HEK293 (cell line): Measurements from ENCODE around the gene TMIE.
A peak's percentile ranks its signal among the peaks of the same experiment; 100 is the strongest.

Experiments used
- BCL6B ChIP-seq: fragments of 450-650 bp; formaldehyde crosslinking; IDR thresholded peaks from 2 replicates; pipeline ENCODE4 v1.5.1; 2017; ENCODE audit warnings: missing biosample characterization, missing genetic modification characterization
- KLF16 ChIP-seq: fragments of 450-650 bp; formaldehyde crosslinking; IDR thresholded peaks from 2 replicates; pipeline ENCODE4 v1.5.1; 2017; ENCODE audit warnings: missing biosample characterization, missing genetic modification characterization
- KLF8 ChIP-seq: fragments of 450-650 bp; formaldehyde crosslinking; IDR thresholded peaks from 2 replicates; pipeline ENCODE4 v1.5.1; 2016; ENCODE audit warnings: missing biosample characterization, missing genetic modification characterization
- MZF1 ChIP-seq: fragments of 450-650 bp; formaldehyde crosslinking; IDR thresholded peaks from 2 replicates; pipeline ENCODE4 v1.5.1; 2017; ENCODE audit warnings: missing biosample characterization, missing genetic modification characterization, borderline replicate concordance
- SALL2 ChIP-seq: fragments of 450-650 bp; formaldehyde crosslinking; IDR thresholded peaks from 2 replicates; pipeline ENCODE4 v1.5.0; 2017; ENCODE audit warnings: missing biosample characterization, mild to moderate bottlenecking, missing genetic modification characterization, borderline replicate concordance
- SP2 ChIP-seq: fragments of 450-650 bp; formaldehyde crosslinking; IDR thresholded peaks from 2 replicates; pipeline ENCODE4 v1.5.1; 2016; ENCODE audit warnings: missing biosample characterization, missing genetic modification characterization
- TSHZ1 ChIP-seq: fragments of 450-650 bp; formaldehyde crosslinking; IDR thresholded peaks from 2 replicates; pipeline ENCODE4 v1.5.1; 2016; ENCODE audit warnings: missing biosample characterization, missing genetic modification characterization, borderline replicate concordance
- WT1 ChIP-seq: fragments of 450-650 bp; formaldehyde crosslinking; IDR thresholded peaks from 2 replicates; pipeline ENCODE4 v1.5.1; 2016; ENCODE audit warnings: missing biosample characterization, missing genetic modification characterization
- YY1 ChIP-seq: fragments of 450-650 bp; formaldehyde crosslinking; IDR thresholded peaks from 2 replicates; pipeline ENCODE4 v1.5.1; 2018; ENCODE audit warnings: missing biosample characterization, missing genetic modification characterization
- ZBTB21 ChIP-seq: fragments of 450-650 bp; formaldehyde crosslinking; IDR thresholded peaks from 2 replicates; pipeline ENCODE4 v1.5.1; 2017; ENCODE audit warnings: missing biosample characterization, missing genetic modification characterization
- ZBTB8A ChIP-seq: fragments of 450-650 bp; formaldehyde crosslinking; IDR thresholded peaks from 2 replicates; pipeline ENCODE4 v1.5.1; 2016; ENCODE audit warnings: missing biosample characterization, missing genetic modification characterization
- ZEB2 ChIP-seq: fragments of 450-650 bp; formaldehyde crosslinking; IDR thresholded peaks from 2 replicates; pipeline ENCODE4 v1.5.1; 2016; ENCODE audit warnings: missing biosample characterization, missing genetic modification characterization
- ZNF10 ChIP-seq: fragments of 450-650 bp; formaldehyde crosslinking; IDR thresholded peaks from 2 replicates; pipeline ENCODE4 v1.5.1; 2017; ENCODE audit warnings: missing biosample characterization, missing genetic modification characterization
- ZNF148 ChIP-seq: fragments of 450-650 bp; formaldehyde crosslinking; IDR thresholded peaks from 2 replicates; pipeline ENCODE4 v1.5.0; 2017; ENCODE audit warnings: missing biosample characterization, missing genetic modification characterization, borderline replicate concordance
- ZNF157 ChIP-seq: fragments of 450-650 bp; formaldehyde crosslinking; IDR thresholded peaks from 2 replicates; pipeline ENCODE4 v1.5.1; 2016; ENCODE audit warnings: missing biosample characterization, missing genetic modification characterization
- ZNF19 ChIP-seq: fragments of 450-650 bp; formaldehyde crosslinking; IDR thresholded peaks from 2 replicates; pipeline ENCODE4; 2016; ENCODE audit warnings: missing biosample characterization, missing genetic modification characterization, low read depth
- ZNF23 ChIP-seq: fragments of 450-650 bp; formaldehyde crosslinking; IDR thresholded peaks from 2 replicates; pipeline ENCODE4 v1.5.1; 2016; ENCODE audit warnings: missing biosample characterization, missing genetic modification characterization, borderline replicate concordance
- ZNF248 ChIP-seq: fragments of 450-650 bp; formaldehyde crosslinking; IDR thresholded peaks from 2 replicates; pipeline ENCODE4 v1.5.1; 2017; ENCODE audit warnings: missing biosample characterization, missing genetic modification characterization
- ZNF433 ChIP-seq: fragments of 450-650 bp; formaldehyde crosslinking; IDR thresholded peaks from 2 replicates; pipeline ENCODE4 v1.5.1; 2016; ENCODE audit warnings: missing biosample characterization, missing genetic modification characterization, low read depth
- ZNF48 ChIP-seq: fragments of 450-650 bp; formaldehyde crosslinking; IDR thresholded peaks from 2 replicates; pipeline ENCODE4 v1.5.1; 2016; ENCODE audit warnings: missing biosample characterization, missing genetic modification characterization
- ZNF488 ChIP-seq: fragments of 450-650 bp; formaldehyde crosslinking; IDR thresholded peaks from 2 replicates; pipeline ENCODE4 v1.5.1; 2016; ENCODE audit warnings: missing biosample characterization, missing genetic modification characterization
- ZNF501 ChIP-seq: fragments of 450-650 bp; formaldehyde crosslinking; IDR thresholded peaks from 2 replicates; pipeline ENCODE4 v1.5.1; 2016; ENCODE audit warnings: missing biosample characterization, missing genetic modification characterization
- ZNF510 ChIP-seq: fragments of 450-650 bp; formaldehyde crosslinking; IDR thresholded peaks from 2 replicates; pipeline ENCODE4 v1.5.1; 2018; ENCODE audit warnings: mild to moderate bottlenecking, missing genetic modification characterization, missing biosample characterization; ENCODE audit not compliant: insufficient replicate concordance
- ZNF529 ChIP-seq: fragments of 450-650 bp; formaldehyde crosslinking; IDR thresholded peaks from 2 replicates; pipeline ENCODE4 v1.5.1; 2017; ENCODE audit warnings: missing genetic modification characterization, missing biosample characterization; ENCODE audit not compliant: insufficient replicate concordance
- ZNF558 ChIP-seq: fragments of 450-650 bp; formaldehyde crosslinking; IDR thresholded peaks from 2 replicates; pipeline ENCODE4 v1.5.1; 2016; ENCODE audit warnings: missing biosample characterization, missing genetic modification characterization
- ZNF580 ChIP-seq: fragments of 450-650 bp; formaldehyde crosslinking; IDR thresholded peaks from 2 replicates; pipeline ENCODE4 v1.5.1; 2016; ENCODE audit warnings: missing biosample characterization, missing genetic modification characterization
- ZNF585B ChIP-seq: fragments of 450-650 bp; formaldehyde crosslinking; IDR thresholded peaks from 2 replicates; pipeline ENCODE4 v1.5.1; 2016; ENCODE audit warnings: missing biosample characterization, missing genetic modification characterization
- ZNF596 ChIP-seq: fragments of 450-650 bp; IDR thresholded peaks from 2 replicates; pipeline ENCODE4 v1.5.0; 2018; ENCODE audit warnings: missing biosample characterization, mild to moderate bottlenecking, missing genetic modification characterization, moderate library complexity
- ZNF660 ChIP-seq: fragments of 450-650 bp; IDR thresholded peaks from 2 replicates; pipeline ENCODE4 v1.5.1; 2018; ENCODE audit warnings: missing biosample characterization, mild to moderate bottlenecking, missing genetic modification characterization
- ZNF707 ChIP-seq: fragments of 450-650 bp; formaldehyde crosslinking; IDR thresholded peaks from 2 replicates; pipeline ENCODE4 v1.5.1; 2016; ENCODE audit warnings: missing biosample characterization, missing genetic modification characterization
- ZNF843 ChIP-seq: fragments of 450-650 bp; formaldehyde crosslinking; IDR thresholded peaks from 2 replicates; pipeline ENCODE4 v1.5.1; 2016; ENCODE audit warnings: missing biosample characterization, missing genetic modification characterization

TMIE gene

GRCh38 chr3:46693038-46693891, 7.9 kb upstream of the TMIE start, which contains the start of gene ALS2CL (continued):
- no peak for TF ChIP-seq TSHZ1 (tag by site-specific recombination)
- 0 out of 2 replicates have a peak, but pooled peaks have one; percentile 20 for TF ChIP-seq ZEB2 (tag by site-specific recombination)
- TF ChIP-seq ZNF558 (tag by site-specific recombination): no peak
- TF ChIP-seq BCL6B (tag by site-specific recombination): no peak
- TF ChIP-seq ZNF48 (tag by site-specific recombination): no peak
- no peak for TF ChIP-seq SALL2 (tag by site-specific recombination)
- TF ChIP-seq ZNF529 (tag by site-specific recombination): no peak
- TF ChIP-seq ZNF10 (tag by site-specific recombination): no peak
- no peak for TF ChIP-seq ZNF585B
- no peak for TF ChIP-seq ZNF501 (tag by site-specific recombination)
- TF ChIP-seq WT1 (tag by site-specific recombination): no peak
- TF ChIP-seq ZNF23: no peak
- TF ChIP-seq ZNF19 (tag by site-specific recombination): no peak
- no peak for TF ChIP-seq ZNF596 (tag by site-specific recombination)
- no peak for TF ChIP-seq ZNF148 (tag by site-specific recombination)
- no peak for TF ChIP-seq ZBTB8A (tag by site-specific recombination)
- TF ChIP-seq MZF1 (tag by site-specific recombination): no peak
- TF ChIP-seq ZNF660 (tag by site-specific recombination): no peak
- no peak for TF ChIP-seq ZNF510
- TF ChIP-seq ZNF248 (tag by site-specific recombination): no peak
- TF ChIP-seq YY1 (tag by site-specific recombination): no peak
- TF ChIP-seq ZNF707: no peak
- no peak for TF ChIP-seq KLF16 (tag by site-specific recombination)
- no peak for TF ChIP-seq ZNF843 (tag by site-specific recombination)
- no peak for TF ChIP-seq KLF8 (tag by site-specific recombination)
- no peak for TF ChIP-seq ZNF580
- no peak for TF ChIP-seq ZNF488 (tag by site-specific recombination)
- TF ChIP-seq ZNF157: no peak
- peak; percentile 53 for TF ChIP-seq SP2 (tag by site-specific recombination)
- TF ChIP-seq ZNF433 (tag by site-specific recombination): no peak
- no peak for TF ChIP-seq ZBTB21 (tag by site-specific recombination)
